H9 (cell line): ENCODE data around the gene NPTN. TPM values are rescaled to one million over a fixed set of nuclear protein-coding genes. Genes with fewer than 3 reads are reported as not detected.

Experiments used
- DNase-seq: peaks from one replicate; pipeline ENCODE4 v3.0.0-alpha.2; 2017
- H2AFZ ChIP-seq: one replicate; pipeline ENCODE4 v1.6.1; 2013; ENCODE audit warnings: mild to moderate bottlenecking, low read length, control low read depth, moderate library complexity
- H2AK5ac ChIP-seq: 2 replicates; pipeline ENCODE4 v1.6.1; 2013; ENCODE audit warnings: low read length, control low read depth, mixed read lengths; ENCODE audit not compliant: insufficient read length
- H2BK120ac ChIP-seq: one replicate; pipeline ENCODE4 v1.6.1; 2013; ENCODE audit warnings: low read depth, mild to moderate bottlenecking, low read length, control low read depth, inconsistent platforms; ENCODE audit not compliant: poor library complexity, severe bottlenecking
- H2BK12ac ChIP-seq: 2 replicates; pipeline ENCODE4 v1.6.1; 2013; ENCODE audit warnings: low read length, control low read depth, mixed read lengths, low read depth; ENCODE audit not compliant: insufficient read length
- H2BK15ac ChIP-seq: 2 replicates; pipeline ENCODE4 v1.6.1; 2013; ENCODE audit warnings: low read depth, low read length, control low read depth
- H2BK20ac ChIP-seq: one replicate; pipeline ENCODE4 v1.6.1; 2013; ENCODE audit warnings: low read depth, mild to moderate bottlenecking, low read length, control low read depth, inconsistent platforms; ENCODE audit not compliant: poor library complexity, severe bottlenecking
- H2BK5ac ChIP-seq: 2 replicates; pipeline ENCODE4 v1.6.1; 2013; ENCODE audit warnings: low read length, control low read depth, mixed read lengths; ENCODE audit not compliant: insufficient read length
- H3K14ac ChIP-seq: 2 replicates; pipeline ENCODE4 v1.6.1; 2013; ENCODE audit warnings: low read length, control low read depth; ENCODE audit not compliant: insufficient read depth
- H3K18ac ChIP-seq: 2 replicates; pipeline ENCODE4 v1.6.1; 2013; ENCODE audit warnings: low read depth, mild to moderate bottlenecking, mixed read lengths, low read length, control low read depth; ENCODE audit not compliant: insufficient read length
- H3K23ac ChIP-seq: 2 replicates; pipeline ENCODE4 v1.6.1; 2013; ENCODE audit warnings: low read length, control low read depth, mixed read lengths, low read depth; ENCODE audit not compliant: insufficient read length
- H3K23me2 ChIP-seq: 2 replicates; pipeline ENCODE4 v1.6.1; 2013; ENCODE audit warnings: low read depth, mild to moderate bottlenecking, mixed read lengths, low read length, control low read depth; ENCODE audit not compliant: insufficient read length, poor library complexity, severe bottlenecking
- H3K27ac ChIP-seq: 2 replicates; pipeline ENCODE4 v1.5.1; 2013; ENCODE audit warnings: low read length, control low read depth, mixed read lengths, low read depth; ENCODE audit not compliant: insufficient read length
- H3K27me3 ChIP-seq: 2 replicates; pipeline ENCODE4 v1.6.1; 2013; ENCODE audit warnings: low read length, control low read depth, inconsistent platforms; ENCODE audit not compliant: insufficient read depth
- H3K4ac ChIP-seq: 2 replicates; pipeline ENCODE4 v1.6.1; 2013; ENCODE audit warnings: low read depth, mild to moderate bottlenecking, control low read depth, inconsistent platforms, low read length, moderate library complexity
- H3K4me1 ChIP-seq: 2 replicates; pipeline ENCODE4 v1.6.1; 2013; ENCODE audit warnings: low read length, control low read depth, inconsistent platforms; ENCODE audit not compliant: insufficient read depth
- H3K4me2 ChIP-seq: 2 replicates; pipeline ENCODE4 v1.6.1; 2013; ENCODE audit warnings: low read length, control low read depth, mixed read lengths; ENCODE audit not compliant: insufficient read length, insufficient read depth
- H3K56ac ChIP-seq: 2 replicates; pipeline ENCODE4 v1.6.1; 2013; ENCODE audit warnings: low read depth, mild to moderate bottlenecking, mixed read lengths, low read length, control low read depth; ENCODE audit not compliant: insufficient read length
- H3K79me1 ChIP-seq: 2 replicates; pipeline ENCODE4 v1.6.1; 2013; ENCODE audit warnings: low read depth, mild to moderate bottlenecking, moderate library complexity, low read length, control low read depth, inconsistent platforms; ENCODE audit not compliant: insufficient read depth, poor library complexity, severe bottlenecking
- H3K79me2 ChIP-seq: 2 replicates; pipeline ENCODE4 v1.6.1; 2013; ENCODE audit warnings: low read length, control low read depth, inconsistent platforms; ENCODE audit not compliant: insufficient read depth
- H3K9ac ChIP-seq: 2 replicates; pipeline ENCODE4 v1.6.1; 2013; ENCODE audit warnings: low read length, control low read depth, mixed read lengths; ENCODE audit not compliant: insufficient read length; ENCODE audit errors: extremely low read depth
- H3K9me3 ChIP-seq: one replicate; pipeline ENCODE4 v1.6.1; 2013; ENCODE audit warnings: low read depth, low read length, inconsistent platforms; ENCODE audit not compliant: control insufficient read depth
- H3T11ph ChIP-seq: one replicate; pipeline ENCODE4 v1.6.1; 2013; ENCODE audit warnings: mild to moderate bottlenecking, low read length, control low read depth, inconsistent platforms
- H4K20me1 ChIP-seq: one replicate; pipeline ENCODE4 v1.6.1; 2013; ENCODE audit not compliant: control insufficient read depth, insufficient read length, insufficient read depth
- H4K5ac ChIP-seq: 2 replicates; pipeline ENCODE4 v1.6.1; 2013; ENCODE audit warnings: low read depth, mild to moderate bottlenecking, mixed read lengths, low read length, control low read depth; ENCODE audit not compliant: insufficient read length
- H4K8ac ChIP-seq: replicated peaks from 2 replicates; pipeline ENCODE4 v1.6.1; 2013; ENCODE audit warnings: low read length, control low read depth, mixed read lengths, low read depth; ENCODE audit not compliant: insufficient read length
- H4K91ac ChIP-seq: 2 replicates; pipeline ENCODE4 v1.6.1; 2013; ENCODE audit warnings: low read depth, mild to moderate bottlenecking, moderate library complexity, mixed read lengths, low read length, control low read depth; ENCODE audit not compliant: insufficient read length
- H3K27ac Mint-ChIP-seq, 3 experiments: 2 replicates in 2 of 3; 3 replicates in 1 of 3; pipeline ENCODE4 v1.8.0; 2020 to 2021; ENCODE audit warnings: mixed read lengths in 3 of 3, mild to moderate bottlenecking in 1 of 3, moderate library complexity in 1 of 3
- H3K27me3 Mint-ChIP-seq: 2 replicates; pipeline ENCODE4 v1.8.0; 2021; ENCODE audit warnings: low read depth, mild to moderate bottlenecking, moderate library complexity, mixed read lengths
- H3K36me3 Mint-ChIP-seq, 3 experiments: 2 replicates in 2 of 3; 3 replicates in 1 of 3; pipeline ENCODE4 v1.8.0; 2020 to 2021; ENCODE audit warnings: low read depth in 3 of 3, mixed read lengths in 3 of 3; ENCODE audit not compliant: insufficient read depth in 1 of 3
- H3K4me1 Mint-ChIP-seq, 2 experiments: 2 replicates each; pipeline ENCODE4 v1.8.0; 2020; ENCODE audit warnings: mixed read lengths in 2 of 2
- H3K4me3 Mint-ChIP-seq, 2 experiments: 2 replicates in 1 of 2; 3 replicates in 1 of 2; pipeline ENCODE4 v1.8.0; 2020 to 2021; ENCODE audit warnings: mild to moderate bottlenecking in 2 of 2, mixed read lengths in 2 of 2, moderate library complexity in 1 of 2
- H3K9me3 Mint-ChIP-seq, 2 experiments: 2 replicates in 1 of 2; 3 replicates in 1 of 2; pipeline ENCODE4 v1.8.0; 2020; ENCODE audit warnings: mild to moderate bottlenecking in 2 of 2, mixed read lengths in 2 of 2, moderate library complexity in 1 of 2
- CTCF ChIP-seq: fragments of 200-600 bp; sonication (generic); conservative IDR thresholded peaks from 3 replicates; pipeline ENCODE4 v1.8.0; 2021; ENCODE audit warnings: antibody characterized with exemption, mild to moderate bottlenecking
- WGBS: extraction: QIAGEN DNeasy Blood & Tissue Kit; methylation state at CpG from one replicate; pipeline ENCODE4 v1.1.7; 2013; ENCODE audit warnings: missing lambda C conversion rate, low lambda C conversion rate, mixed read lengths; ENCODE audit not compliant: insufficient read length; ENCODE audit errors: extremely low coverage; 5-methylcytosine and 5-hydroxymethylcytosine counted together
- total RNA-seq: library from RNA; stranded (reverse); gene quantifications from 2 replicates; pipeline ENCODE4 v1.2.1, GENCODE V29; 2021

NPTN gene
- total RNA-seq, 1 experiment from 2014 or later: 89.1 TPM

GRCh38 chr15:73608941-73609340, 24.2 kb downstream of the NPTN start:
- H2AFZ ChIP-seq: no peak overlapping the region
- no peak overlapping the region for H2AK5ac ChIP-seq
- H3K27ac ChIP-seq: no peak overlapping the region
- H3K79me2 ChIP-seq: peaks cover 20% of the 10 kb centered on the region; the same call in 1 of the 2 replicates
- no peak for DNase-seq
- H2BK15ac ChIP-seq: no peak overlapping the region
- H3K27me3 Mint-ChIP-seq: no peaks in the 10 kb centered on the region
- H2BK20ac ChIP-seq: no peak overlapping the region
- H3K27ac Mint-ChIP-seq: no peak overlapping the region
- TF ChIP-seq CTCF: no peak
- no peak overlapping the region for H3K4me2 ChIP-seq
- no CpG with 5 or more reads among the region's 2 CpGs for WGBS
- H4K91ac ChIP-seq: no peak overlapping the region
- H3K4ac ChIP-seq: no peak overlapping the region
- no peak overlapping the region for H3K14ac ChIP-seq
- no peak overlapping the region for H4K8ac ChIP-seq
- no peaks in the 10 kb centered on the region for H3K9me3 ChIP-seq
- H3K27me3 ChIP-seq: no peaks in the 10 kb centered on the region; the same call in 1 of the 2 replicates
- no peak overlapping the region for H3K56ac ChIP-seq
- H3K4me1 Mint-ChIP-seq: peaks cover 31 to 37% of the 10 kb centered on the region in 2 experiments
- no peaks in the 10 kb centered on the region for H3K23me2 ChIP-seq
- H3K4me1 ChIP-seq: no peaks in the 10 kb centered on the region; the same call in 1 of the 2 replicates
- H3K79me1 ChIP-seq: peaks cover 22% of the 10 kb centered on the region
- no peak overlapping the region for H3K18ac ChIP-seq
- H4K5ac ChIP-seq: no peak overlapping the region
- peaks cover 0 to 4% (median 0%) of the 10 kb centered on the region in 3 experiments; a peak in 1 of 7 replicates for H3K36me3 Mint-ChIP-seq
- no peak overlapping the region for H3K23ac ChIP-seq
- H2BK5ac ChIP-seq: no peak overlapping the region
- H3K4me3 Mint-ChIP-seq: no peak overlapping the region
- no peak overlapping the region for H3T11ph ChIP-seq
- no peaks in the 10 kb centered on the region; a peak in 1 of 5 replicates for H3K9me3 Mint-ChIP-seq
- H2BK120ac ChIP-seq: no peak overlapping the region
- H4K20me1 ChIP-seq: no peaks in the 10 kb centered on the region
- no peak overlapping the region for H2BK12ac ChIP-seq
- H3K9ac ChIP-seq: no peak overlapping the region
